Endometrial microvascular endothelial cells (primary cell): ENCODE results near the gene KSR1. TPM values are rescaled to one million over a fixed set of nuclear protein-coding genes. Genes with fewer than 3 reads are reported as not detected.
"Not testable (repeated sequence)": the region's sequence is repeated elsewhere in the genome, so short reads cannot be mapped to it uniquely, and the experiment has no call there.

Experiments
- in situ Hi-C: cut with HindIII; loops from 2 replicates; pipeline ENCODE4 v1.10.0; 2017; ENCODE audit warnings: low sequenced_read_pairs, low pct_unique_long_range_greater_than_20kb; ENCODE audit errors: inconsistent ontology term
- total RNA-seq: library from RNA; depleted of rRNA; stranded (reverse); fragments of >200 nt; gene quantifications from one replicate; pipeline ENCODE4 v1.2.3, GENCODE V29; 2015; ENCODE audit errors: inconsistent ontology term

Gene KSR1
- total RNA-seq, 1 donor from 2014 or later, result 29.9 TPM

GRCh38 chr17:27669850-27670249 lies 213.6 kb downstream of the KSR1 start:
- in situ Hi-C loops, result no loop called here

GRCh38 chr17:27670791-27671590 lies 214.7 kb downstream of the KSR1 start:
- in situ Hi-C loops, result no loop called here

- in situ Hi-C loops, result no loop called here
Measured at GRCh38 chr17:27671591-27671910, 215.3 kb downstream of the KSR1 start.

- in situ Hi-C loops, result not testable (repeated sequence)
Measured at GRCh38 chr17:27671977-27672480, 215.8 kb downstream of the KSR1 start.

GRCh38 chr17:27674335-27674734 lies 218.1 kb downstream of the KSR1 start:
- in situ Hi-C loops, result no loop called here

Other genes with a start within 250 kb of the KSR1 start
- gene WSB1, start 162.3 kb upstream of the KSR1 start, total RNA-seq, result 73.8 TPM
- 99.8 TPM for gene LGALS9, start 174.7 kb downstream of the KSR1 start, total RNA-seq